GM10266 (cell line): ENCODE data around the gene BOC.

ENCODE experiments used
- DNase-seq: peaks from one replicate; pipeline ENCODE4 v3.0.0; 2012; ENCODE audit errors: extremely low spot score
- TF ChIP-seq, protein P1 (sequence below): IDR thresholded peaks from 2 replicates; pipeline ENCODE4 v1.5.1; 2012; ENCODE audit warnings: mild to moderate bottlenecking, low read depth; ENCODE audit not compliant: control insufficient read depth, insufficient read depth; ENCODE audit errors: missing control alignments

Gene BOC

DNA sequence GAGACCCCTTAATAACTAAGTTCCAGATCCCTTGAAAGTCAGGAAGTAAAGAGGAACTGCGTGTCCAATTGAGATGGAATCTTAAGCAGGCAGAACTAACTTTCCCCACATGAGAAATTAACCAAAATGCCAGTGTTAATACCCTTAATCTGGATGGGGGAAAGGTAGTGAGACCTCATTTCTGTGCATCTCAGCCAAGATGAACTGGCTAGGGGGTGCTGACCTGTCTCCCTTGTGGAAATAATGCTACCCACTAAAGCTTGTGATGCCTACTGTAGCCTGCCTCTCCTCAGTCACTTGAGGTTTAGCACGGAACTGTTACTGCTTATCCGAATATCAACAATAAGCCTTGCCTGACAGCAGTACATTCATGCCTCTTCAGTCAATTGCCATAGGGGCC, 15.1 kb downstream of the BOC start:
- TF ChIP-seq, protein P1, sequence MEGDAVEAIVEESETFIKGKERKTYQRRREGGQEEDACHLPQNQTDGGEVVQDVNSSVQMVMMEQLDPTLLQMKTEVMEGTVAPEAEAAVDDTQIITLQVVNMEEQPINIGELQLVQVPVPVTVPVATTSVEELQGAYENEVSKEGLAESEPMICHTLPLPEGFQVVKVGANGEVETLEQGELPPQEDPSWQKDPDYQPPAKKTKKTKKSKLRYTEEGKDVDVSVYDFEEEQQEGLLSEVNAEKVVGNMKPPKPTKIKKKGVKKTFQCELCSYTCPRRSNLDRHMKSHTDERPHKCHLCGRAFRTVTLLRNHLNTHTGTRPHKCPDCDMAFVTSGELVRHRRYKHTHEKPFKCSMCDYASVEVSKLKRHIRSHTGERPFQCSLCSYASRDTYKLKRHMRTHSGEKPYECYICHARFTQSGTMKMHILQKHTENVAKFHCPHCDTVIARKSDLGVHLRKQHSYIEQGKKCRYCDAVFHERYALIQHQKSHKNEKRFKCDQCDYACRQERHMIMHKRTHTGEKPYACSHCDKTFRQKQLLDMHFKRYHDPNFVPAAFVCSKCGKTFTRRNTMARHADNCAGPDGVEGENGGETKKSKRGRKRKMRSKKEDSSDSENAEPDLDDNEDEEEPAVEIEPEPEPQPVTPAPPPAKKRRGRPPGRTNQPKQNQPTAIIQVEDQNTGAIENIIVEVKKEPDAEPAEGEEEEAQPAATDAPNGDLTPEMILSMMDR = no peak
- no peak for DNase-seq

DNA sequence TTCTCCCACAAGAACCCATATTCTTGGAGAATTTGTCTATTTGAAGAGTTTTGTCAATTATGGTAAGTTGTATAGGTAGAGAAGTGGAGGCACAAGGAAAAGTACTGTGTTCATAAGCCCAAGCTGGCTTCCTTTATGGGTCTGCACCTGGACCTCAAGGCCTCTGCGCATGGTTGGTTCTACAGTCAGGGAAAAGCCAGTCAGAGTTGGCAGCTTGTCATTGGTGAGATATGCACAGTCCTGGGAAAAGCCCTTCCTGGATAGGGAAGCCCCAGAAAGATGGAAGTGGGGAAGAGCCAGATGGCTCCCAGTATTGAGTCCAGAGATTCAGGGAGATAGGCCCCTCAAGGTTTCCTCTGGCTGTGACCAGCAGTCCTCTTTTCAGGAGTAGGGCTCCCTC, 15.8 kb downstream of the BOC start:
- TF ChIP-seq, protein P1 = no peak

DNA sequence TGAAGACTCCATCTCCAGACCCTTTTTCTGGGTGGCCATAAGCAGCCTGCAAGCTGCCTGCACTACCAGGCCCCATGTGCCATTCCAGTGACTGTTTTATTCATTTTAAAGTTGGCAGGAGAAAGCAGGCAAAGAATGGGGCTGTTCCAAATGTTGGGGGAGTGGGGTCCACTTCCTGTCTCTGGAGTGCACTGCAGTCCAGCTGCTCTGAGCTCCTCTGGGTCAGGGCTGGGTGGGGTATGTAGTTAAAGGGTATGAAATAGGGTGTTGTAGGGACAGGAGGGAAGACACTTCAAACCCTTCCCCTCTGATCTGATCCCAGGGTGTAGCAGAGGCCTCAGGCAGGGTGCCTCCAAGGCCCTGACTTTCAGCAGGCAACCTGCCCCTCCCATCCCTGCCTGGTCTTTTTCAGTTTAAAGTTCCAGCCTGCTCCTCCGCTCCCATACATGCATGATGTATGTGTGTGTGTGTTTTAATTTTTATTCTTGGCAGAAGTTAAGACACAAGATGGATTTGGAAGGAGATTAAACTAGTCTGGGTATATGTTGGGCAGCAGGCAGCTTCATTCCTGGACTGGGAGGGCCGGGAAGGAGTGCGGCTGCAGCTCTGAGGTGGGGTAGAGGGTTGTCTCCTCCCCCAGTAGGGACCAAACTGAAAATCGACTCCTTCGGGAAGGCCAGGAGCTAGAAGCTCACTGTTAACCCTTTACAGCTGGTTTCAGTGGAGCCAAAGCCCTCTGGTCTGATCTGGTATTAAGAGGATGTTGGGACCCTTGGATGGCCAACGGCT, 17.3 kb downstream of the BOC start:
- DNase-seq = no peak
- TF ChIP-seq, protein P1 = no peak

More for the DNA sequence above, 15.8 kb downstream of the BOC start:
- DNase-seq = no peak

DNA sequence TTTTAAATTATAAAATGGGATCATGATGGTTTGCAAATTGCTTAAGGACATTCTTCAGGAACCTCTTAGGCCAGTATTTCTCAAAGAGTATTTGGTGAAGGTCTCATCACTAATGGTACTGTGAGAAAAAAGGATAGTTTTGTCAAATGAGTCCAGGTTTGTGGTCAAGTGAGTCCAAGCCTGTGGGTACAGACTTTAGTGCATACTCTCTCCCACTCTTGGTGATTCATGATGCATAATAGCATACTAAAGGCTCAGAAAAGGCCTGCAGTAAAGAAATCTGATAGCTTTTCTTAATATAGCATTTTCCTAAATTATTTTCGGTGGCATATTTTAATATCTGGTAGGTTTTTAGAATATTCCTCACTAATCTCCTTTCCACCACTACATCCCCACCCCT, 20.0 kb downstream of the BOC start:
- TF ChIP-seq, protein P1 = no peak
- DNase-seq = no peak

DNA sequence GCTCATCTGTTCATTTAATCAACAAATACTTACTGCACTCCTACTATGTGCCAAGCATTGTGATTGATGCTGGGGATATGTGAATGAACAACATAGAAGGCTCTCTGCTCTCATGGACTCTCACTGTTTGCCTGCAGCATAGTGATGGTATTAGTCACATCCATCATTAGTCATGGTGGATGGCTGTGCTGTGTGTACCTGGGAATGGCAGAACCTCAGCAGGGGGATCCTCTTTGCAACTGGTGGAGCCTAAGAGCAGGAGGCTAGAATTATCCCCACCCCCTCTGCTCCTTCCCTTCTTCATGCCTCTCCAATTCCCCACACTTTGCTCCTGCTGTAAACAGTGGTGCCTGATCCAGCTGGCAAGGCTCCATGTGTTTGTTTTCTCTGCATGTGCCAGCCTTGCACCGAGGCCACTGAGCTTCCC, 20.5 kb downstream of the BOC start:
- DNase-seq = no peak
- TF ChIP-seq, protein P1 = no peak

DNA sequence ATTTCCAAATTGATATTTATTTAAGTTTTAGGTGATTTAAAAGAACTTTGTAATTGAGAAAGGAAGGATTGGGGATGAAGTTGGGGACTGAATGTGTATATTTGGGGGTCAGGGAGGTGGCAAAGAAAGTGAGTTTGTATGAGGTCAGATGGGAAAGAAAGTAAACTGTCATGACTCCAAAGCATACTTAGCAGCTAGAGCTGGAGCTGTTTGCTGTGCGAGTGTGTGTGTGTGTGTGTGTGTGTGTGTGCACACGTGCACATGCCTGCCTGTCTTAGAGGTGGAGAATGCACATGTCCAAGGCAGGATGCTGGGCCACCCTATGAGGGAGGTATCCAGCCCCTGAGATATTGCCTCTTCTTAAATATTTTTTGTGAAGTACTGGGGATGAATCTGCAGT, 21.0 kb downstream of the BOC start:
- no peak for DNase-seq
- TF ChIP-seq, protein P1 = no peak

DNA sequence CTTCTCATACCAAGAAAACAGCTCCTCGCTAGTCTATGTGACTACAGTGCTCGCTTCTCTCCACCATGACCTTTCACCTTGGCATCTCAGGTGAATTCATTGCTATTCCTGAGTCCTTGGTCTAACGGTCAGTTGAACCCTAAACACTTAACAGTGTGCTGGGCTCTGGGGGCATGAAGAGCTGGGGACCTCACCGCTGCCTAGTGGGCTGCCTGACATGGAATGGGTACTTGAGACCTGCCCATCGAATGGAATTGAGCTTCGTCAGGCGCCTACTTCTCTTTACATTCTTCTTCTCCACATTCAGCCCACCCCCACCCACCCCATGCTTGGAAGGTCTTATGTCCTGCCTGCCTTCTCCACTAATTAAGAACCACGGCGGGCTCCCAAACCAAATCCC, 22.1 kb downstream of the BOC start:
- DNase-seq = no peak
- TF ChIP-seq, protein P1 = no peak
